DOHH2 (cell line): ENCODE data around the gene ZNF219.
A peak's percentile ranks its signal among the peaks of the same experiment; 100 is the strongest.

Experiments
- H3F3A ChIP-seq: fragments of 200-600 bp; sonication (generic), shearing (Covaris generic); 2 replicates; pipeline ENCODE4 v1.6.0; 2016; ENCODE audit warnings: antibody characterized with exemption, mild to moderate bottlenecking; ENCODE audit not compliant: control insufficient read depth, insufficient read depth
- H3K27ac ChIP-seq: fragments of 200-600 bp; sonication (generic); 2 replicates; pipeline ENCODE4 v1.5.1; 2014; ENCODE audit warnings: low read depth, mild to moderate bottlenecking, low read length, moderate library complexity
- H3K27me3 ChIP-seq: fragments of 200-600 bp; sonication (generic); 2 replicates; pipeline ENCODE4 v1.6.1; 2014; ENCODE audit warnings: mild to moderate bottlenecking, low read length, mixed read lengths; ENCODE audit not compliant: control insufficient read depth
- H3K36me3 ChIP-seq: fragments of 200-600 bp; sonication (generic); 2 replicates; pipeline ENCODE4 v1.6.1; 2014; ENCODE audit warnings: mild to moderate bottlenecking, low read length, moderate library complexity, mixed read lengths; ENCODE audit not compliant: control insufficient read depth
- H3K4me1 ChIP-seq: fragments of 200-600 bp; sonication (generic); 2 replicates; pipeline ENCODE4 v1.6.1; 2014; ENCODE audit warnings: mild to moderate bottlenecking, low read length, mixed read lengths; ENCODE audit not compliant: control insufficient read depth
- H3K4me2 ChIP-seq: fragments of 200-600 bp; sonication (generic); 2 replicates; pipeline ENCODE4 v1.6.0; 2014; ENCODE audit warnings: mild to moderate bottlenecking, low read length, moderate library complexity
- H3K4me3 ChIP-seq: fragments of 200-600 bp; sonication (generic); 2 replicates; pipeline ENCODE4 v1.5.1; 2014; ENCODE audit warnings: mild to moderate bottlenecking, low read length, mixed read lengths
- H3K79me2 ChIP-seq: fragments of 200-600 bp; sonication (generic); 2 replicates; pipeline ENCODE4 v1.6.1; 2014; ENCODE audit warnings: mild to moderate bottlenecking, low read length, mixed read lengths; ENCODE audit not compliant: control insufficient read depth
- H3K9me2 ChIP-seq: fragments of 200-600 bp; sonication (generic); replicated peaks from 2 replicates; pipeline ENCODE4 v1.6.1; 2014; ENCODE audit warnings: mild to moderate bottlenecking, low read length, mixed read lengths; ENCODE audit not compliant: control insufficient read depth
- H3K9me3 ChIP-seq: fragments of 200-600 bp; sonication (generic); 2 replicates; pipeline ENCODE4 v1.6.1; 2014; ENCODE audit warnings: antibody characterized with exemption, low read length, mixed read lengths; ENCODE audit not compliant: control insufficient read depth, insufficient read depth
- H4K20me1 ChIP-seq: fragments of 200-600 bp; sonication (generic); 2 replicates; pipeline ENCODE4 v1.6.0; 2014; ENCODE audit warnings: low read depth, mild to moderate bottlenecking, antibody characterized with exemption, low read length, moderate library complexity; ENCODE audit not compliant: control insufficient read depth, insufficient read depth
- EZH2phosphoT487 ChIP-seq: fragments of 200-600 bp; sonication (generic); IDR thresholded peaks from 2 replicates; pipeline ENCODE4 v1.6.1; 2017; ENCODE audit warnings: borderline replicate concordance, mild to moderate bottlenecking, antibody characterized with exemption, low read length, moderate library complexity, mixed read lengths
- TF ChIP-seq, protein P1 (sequence below): fragments of 200-600 bp; sonication (generic); IDR thresholded peaks from one replicate; pipeline ENCODE4 v1.5.1; 2014; ENCODE audit warnings: antibody characterized with exemption, mild to moderate bottlenecking, low read depth, low read length; ENCODE audit not compliant: poor library complexity, severe bottlenecking

The ZNF219 gene

GRCh38 chr14:21102521-21103410 is 4.3 kb upstream of the ZNF219 start:
- H3K27me3 ChIP-seq = peaks cover 4% of the 10 kb centered on the region; the same call in 1 of the 2 replicates
- H4K20me1 ChIP-seq = no peaks in the 10 kb centered on the region
- 0 out of 2 replicates have a peak, but pooled peaks cover 2% of the 10 kb centered on the region for H3F3A ChIP-seq
- TF ChIP-seq EZH2phosphoT487 = no peak
- TF ChIP-seq, protein P1, sequence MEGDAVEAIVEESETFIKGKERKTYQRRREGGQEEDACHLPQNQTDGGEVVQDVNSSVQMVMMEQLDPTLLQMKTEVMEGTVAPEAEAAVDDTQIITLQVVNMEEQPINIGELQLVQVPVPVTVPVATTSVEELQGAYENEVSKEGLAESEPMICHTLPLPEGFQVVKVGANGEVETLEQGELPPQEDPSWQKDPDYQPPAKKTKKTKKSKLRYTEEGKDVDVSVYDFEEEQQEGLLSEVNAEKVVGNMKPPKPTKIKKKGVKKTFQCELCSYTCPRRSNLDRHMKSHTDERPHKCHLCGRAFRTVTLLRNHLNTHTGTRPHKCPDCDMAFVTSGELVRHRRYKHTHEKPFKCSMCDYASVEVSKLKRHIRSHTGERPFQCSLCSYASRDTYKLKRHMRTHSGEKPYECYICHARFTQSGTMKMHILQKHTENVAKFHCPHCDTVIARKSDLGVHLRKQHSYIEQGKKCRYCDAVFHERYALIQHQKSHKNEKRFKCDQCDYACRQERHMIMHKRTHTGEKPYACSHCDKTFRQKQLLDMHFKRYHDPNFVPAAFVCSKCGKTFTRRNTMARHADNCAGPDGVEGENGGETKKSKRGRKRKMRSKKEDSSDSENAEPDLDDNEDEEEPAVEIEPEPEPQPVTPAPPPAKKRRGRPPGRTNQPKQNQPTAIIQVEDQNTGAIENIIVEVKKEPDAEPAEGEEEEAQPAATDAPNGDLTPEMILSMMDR = peak; percentile 15
- H3K79me2 ChIP-seq = peaks cover 16% of the 10 kb centered on the region
- peak overlapping the region; percentile 78 for H3K4me2 ChIP-seq
- H3K4me3 ChIP-seq = peak overlapping the region; percentile 90
- peaks cover 42% of the 10 kb centered on the region for H3K4me1 ChIP-seq
- no peaks in the 10 kb centered on the region for H3K9me2 ChIP-seq
- H3K27ac ChIP-seq = peak overlapping the region; percentile 75; the same call in 1 of the 2 replicates
- peaks cover 5% of the 10 kb centered on the region for H3K36me3 ChIP-seq
- H3K9me3 ChIP-seq = no peaks in the 10 kb centered on the region

DNA sequence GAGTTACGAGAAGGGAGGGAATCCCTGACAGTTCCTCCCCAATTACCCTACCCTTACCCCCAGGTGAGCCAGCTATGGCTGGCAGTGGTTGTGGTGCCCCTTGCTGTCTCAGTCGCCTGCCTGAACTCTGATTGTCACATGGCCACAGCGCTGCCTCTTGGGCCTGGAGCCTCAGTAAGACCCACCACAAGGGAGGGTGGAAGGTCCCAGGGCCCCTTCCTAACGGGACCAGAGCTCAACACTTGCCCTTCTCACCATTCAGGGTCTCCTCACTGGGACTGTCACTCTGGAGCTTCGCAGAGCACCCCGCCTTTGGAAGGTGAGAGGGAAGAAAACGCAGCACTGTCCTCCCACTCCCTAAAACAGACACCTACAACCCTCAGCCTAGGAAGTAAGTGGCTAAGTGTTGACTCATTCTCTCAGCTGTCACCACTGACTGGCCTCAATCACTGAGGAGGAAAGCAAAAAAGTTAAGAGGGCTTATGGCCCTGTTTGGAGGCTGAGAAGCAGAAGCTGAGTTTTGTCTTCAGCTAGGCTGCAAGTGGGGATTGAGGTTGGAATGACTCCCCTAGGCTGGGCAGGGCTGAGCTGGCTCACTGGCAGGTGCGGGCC is 3.5 kb upstream of the ZNF219 start:
- TF ChIP-seq, protein P1 = no peak
- no peak for TF ChIP-seq EZH2phosphoT487
- Histone ChIP-seq H3K9me3 (no peaks in the 10 kb centered on the region), H3K36me3 (peaks cover 5% of the 10 kb centered on the region), H3K27ac (no peak overlapping the region), H3K4me1 (peaks cover 50% of the 10 kb centered on the region), H4K20me1 (no peaks in the 10 kb centered on the region), H3K4me2 (peak overlapping the region; percentile 78), H3K27me3 (peaks cover 4% of the 10 kb centered on the region; the same call in 1 of the 2 replicates), H3K9me2 (no peaks in the 10 kb centered on the region), H3F3A (peaks cover 6% of the 10 kb centered on the region), H3K4me3 (peak overlapping the region; percentile 90), H3K79me2 (peaks cover 16% of the 10 kb centered on the region)

GRCh38 chr14:21100931-21101330 is 2.5 kb upstream of the ZNF219 start, which contains the start of gene TMEM253:
TMEM253 (plus strand) TSS chr14:21101066; CDS start chr14:21101344, 278 bp downstream.
- H3K9me3 ChIP-seq = no peaks in the 10 kb centered on the region
- peaks cover 5% of the 10 kb centered on the region for H3K36me3 ChIP-seq
- H3K4me2 ChIP-seq = peak within 1 kb of the TSS; percentile 84
- H3K4me1 ChIP-seq = peaks cover 46% of the 10 kb centered on the region
- H3F3A ChIP-seq = peaks cover 15% of the 10 kb centered on the region
- H3K79me2 ChIP-seq = peaks cover 16% of the 10 kb centered on the region
- no peak within 1 kb of the TSS for H3K4me3 ChIP-seq
- no peak within 1 kb of the TSS for H3K27ac ChIP-seq
- H3K27me3 ChIP-seq = peaks cover 4% of the 10 kb centered on the region; the same call in 1 of the 2 replicates
- TF ChIP-seq EZH2phosphoT487 = no peak
- TF ChIP-seq, protein P1 = no peak
- no peaks in the 10 kb centered on the region for H4K20me1 ChIP-seq
- H3K9me2 ChIP-seq = no peaks in the 10 kb centered on the region
